Activated CD4-positive, alpha-beta T cell treated with anti-CD3 and anti-CD28 coated beads, Interleukin-2, amount 10 ng/mL, durations not matched to agents 7 days and 5 days (primary cell): ENCODE data around the gene ZNF518B. TPM values are rescaled to one million over a fixed set of nuclear protein-coding genes. Genes with fewer than 3 reads are reported as not detected.

Experiments used
- CTCF ChIA-PET: fragments of 350-600 bp; sonication (Branson Sonifier 250); formaldehyde crosslinking; loops from one replicate; lab custom pipeline; 2021; ENCODE audit warnings: antibody characterized with exemption; lab: Charles Lee
- POLR2A ChIA-PET: fragments of 350-600 bp; sonication (Branson Sonifier 250); formaldehyde crosslinking; loops from one replicate; lab custom pipeline; 2021; ENCODE audit warnings: antibody characterized with exemption; lab: Charles Lee
- DNase-seq: peaks from one replicate; pipeline ENCODE4 v3.0.0-alpha.2; 2020
- H3K27ac Mint-ChIP-seq: one replicate; pipeline ENCODE4 v1.8.0; 2021; ENCODE audit warnings: mild to moderate bottlenecking, moderate library complexity, mixed read lengths
- H3K27me3 Mint-ChIP-seq: one replicate; pipeline ENCODE4 v1.8.0; 2021; ENCODE audit warnings: mixed read lengths
- H3K36me3 Mint-ChIP-seq: one replicate; pipeline ENCODE4 v1.8.0; 2021; ENCODE audit warnings: low read depth, mixed read lengths
- H3K4me1 Mint-ChIP-seq: one replicate; pipeline ENCODE4 v1.8.0; 2021; ENCODE audit warnings: mixed read lengths
- H3K4me3 Mint-ChIP-seq: one replicate; pipeline ENCODE4 v1.8.0; 2021; ENCODE audit warnings: mild to moderate bottlenecking, moderate library complexity, mixed read lengths
- H3K9me3 Mint-ChIP-seq: one replicate; pipeline ENCODE4 v1.8.0; 2021; ENCODE audit warnings: mixed read lengths
- total RNA-seq, 2 experiments: library from RNA; stranded (reverse); gene quantifications; one replicate each; pipeline ENCODE4 v1.2.3, GENCODE V29; 2021

Gene ZNF518B
- total RNA-seq, 2 experiments from 2014 or later = 16.9 to 19.6 TPM

- H3K36me3 Mint-ChIP-seq = no peaks in the 10 kb centered on the region
- no peak overlapping the region for H3K27ac Mint-ChIP-seq
- ChIA-PET CTCF (interaction anchor here (2.2 to 2.9 kb wide), 2 partner anchors 10 to 18 kb away, joined by 5 to 10 read pairs; no protein-coding TSS in a partner anchor), POLR2A (no interaction called here)
- no peak for DNase-seq
- H3K27me3 Mint-ChIP-seq = peaks cover 4% of the 10 kb centered on the region
- no peak overlapping the region for H3K4me3 Mint-ChIP-seq
- H3K9me3 Mint-ChIP-seq = no peaks in the 10 kb centered on the region
- H3K4me1 Mint-ChIP-seq = no peaks in the 10 kb centered on the region
Measured at GRCh38 chr4:10478621-10479020, 21.4 kb upstream of the ZNF518B start.

DNA sequence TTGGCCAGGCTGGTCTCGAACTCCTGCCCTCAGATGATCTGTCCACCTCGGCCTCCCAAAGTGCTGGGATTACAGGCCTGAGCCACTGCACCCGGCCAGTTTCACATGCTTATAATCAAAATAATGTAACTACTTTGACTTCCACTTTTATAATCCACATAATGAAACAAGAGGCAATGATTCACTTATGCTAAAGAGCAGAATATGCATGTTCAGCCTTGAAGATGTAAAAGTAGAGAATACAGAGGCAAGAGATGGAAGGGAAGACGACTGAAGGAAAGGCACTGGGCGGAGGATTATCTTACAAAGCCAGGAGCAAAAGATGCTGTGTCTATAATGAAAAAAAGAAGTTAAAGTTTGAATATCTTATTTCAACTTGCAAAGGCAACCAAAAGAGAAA lies 13.3 kb upstream of the ZNF518B start:
- POLR2A ChIA-PET = no interaction called here
- DNase-seq = no peak
- H3K27me3 Mint-ChIP-seq = peaks cover 2% of the 10 kb centered on the region
- no peaks in the 10 kb centered on the region for H3K4me1 Mint-ChIP-seq
- H3K4me3 Mint-ChIP-seq = no peak overlapping the region
- H3K27ac Mint-ChIP-seq = no peak overlapping the region
- H3K9me3 Mint-ChIP-seq = no peaks in the 10 kb centered on the region
- H3K36me3 Mint-ChIP-seq = no peaks in the 10 kb centered on the region
- CTCF ChIA-PET = no interaction called here

- peaks cover 5% of the 10 kb centered on the region for H3K4me1 Mint-ChIP-seq
Measured at GRCh38 chr4:10466161-10466560, 8.9 kb upstream of the ZNF518B start.

DNA sequence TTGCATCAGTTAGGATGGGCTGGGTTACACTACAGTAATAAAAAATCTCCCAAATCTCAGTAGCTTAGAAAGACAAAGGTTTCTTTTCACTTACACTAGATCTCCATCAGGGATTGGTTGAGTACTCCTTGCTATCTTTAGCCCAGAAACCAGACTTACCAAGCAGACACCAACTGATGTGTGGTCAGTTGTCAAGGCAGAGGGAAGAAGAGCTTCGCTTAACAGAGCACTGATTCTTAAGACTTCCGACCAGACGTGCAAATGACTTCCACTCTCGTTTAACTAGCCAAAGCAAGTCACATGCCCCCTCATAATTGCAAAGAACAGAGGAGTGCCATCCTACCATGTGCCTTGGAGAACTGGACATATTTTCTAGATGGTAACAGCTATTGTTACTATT lies 5.7 kb upstream of the ZNF518B start:
- POLR2A ChIA-PET = no interaction called here
- H3K27ac Mint-ChIP-seq = no peak overlapping the region

More at GRCh38 chr4:10466161-10466560, 8.9 kb upstream of the ZNF518B start:
- ChIA-PET POLR2A (no interaction called here), CTCF (no interaction called here)
- H3K4me3 Mint-ChIP-seq = no peak overlapping the region
- peaks cover 4% of the 10 kb centered on the region for H3K9me3 Mint-ChIP-seq
- peaks cover 21% of the 10 kb centered on the region for H3K27me3 Mint-ChIP-seq
- no peak overlapping the region for H3K27ac Mint-ChIP-seq
- DNase-seq = no peak
- no peaks in the 10 kb centered on the region for H3K36me3 Mint-ChIP-seq

GRCh38 chr4:10461850-10462400 lies 4.7 kb upstream of the ZNF518B start:
- Mint-ChIP-seq H3K36me3 (no peaks in the 10 kb centered on the region), H3K4me3 (peak overlapping the region; percentile 62), H3K9me3 (peaks cover 4% of the 10 kb centered on the region), H3K27me3 (peaks cover 24% of the 10 kb centered on the region), H3K4me1 (peaks cover 19% of the 10 kb centered on the region), H3K27ac (no peak overlapping the region)
- POLR2A ChIA-PET = no interaction called here
- CTCF ChIA-PET = interaction anchor here (0.6 to 2.2 kb wide), 24 partner anchors 10 to 344 kb away, joined by 3 to 13 read pairs (median 6); no protein-coding TSS in a partner anchor
- DNase-seq = no peak

More for the DNA sequence above, 5.7 kb upstream of the ZNF518B start:
- Mint-ChIP-seq H3K9me3 (peaks cover 4% of the 10 kb centered on the region), H3K4me3 (no peak overlapping the region), H3K27me3 (peaks cover 24% of the 10 kb centered on the region), H3K36me3 (no peaks in the 10 kb centered on the region), H3K4me1 (peaks cover 15% of the 10 kb centered on the region)
- CTCF ChIA-PET = interaction anchor here (0.7 kb wide), 1 partner anchor 205 kb away, joined by 4 read pairs; no protein-coding TSS in a partner anchor
- DNase-seq = no peak

DNA sequence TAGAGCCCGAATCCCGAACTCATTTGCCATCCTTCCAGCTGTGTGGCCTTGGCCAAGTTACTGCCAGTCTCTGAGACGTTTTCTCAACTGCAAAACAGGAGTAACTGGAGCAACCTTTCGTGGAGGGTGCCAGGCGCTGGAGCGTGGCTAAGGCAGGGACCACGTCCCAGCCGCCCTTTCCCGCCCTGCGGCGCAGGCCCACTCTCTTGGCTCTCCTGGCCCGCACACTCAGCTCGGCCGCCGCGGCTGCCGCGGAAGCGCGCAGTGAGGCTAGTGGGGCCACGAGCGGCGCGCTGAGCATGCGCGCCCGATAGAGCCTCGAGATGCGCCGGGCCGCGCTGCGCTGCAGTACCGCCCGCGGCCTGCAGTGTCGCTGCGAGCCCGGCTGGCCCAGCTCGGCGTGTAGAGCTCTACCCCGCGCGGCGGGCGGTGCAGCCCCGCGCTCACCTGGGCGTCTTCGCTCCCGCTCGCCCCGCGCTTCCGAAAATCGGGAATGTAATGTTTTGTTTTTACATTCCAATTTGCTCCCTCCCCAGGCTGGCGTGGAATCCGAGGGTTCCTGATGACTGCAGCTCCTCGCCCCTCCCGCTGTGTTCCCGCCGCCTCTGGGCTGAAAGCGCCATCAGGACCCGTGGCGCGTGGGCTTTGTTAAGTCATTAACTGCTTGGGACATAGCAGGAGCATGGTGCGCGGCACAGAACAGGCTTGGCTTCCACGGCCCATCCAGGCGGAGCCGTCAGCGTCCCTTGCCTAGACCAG lies 4.0 kb upstream of the ZNF518B start:
- peaks cover 4% of the 10 kb centered on the region for H3K9me3 Mint-ChIP-seq
- ChIA-PET POLR2A (no interaction called here), CTCF (interaction anchor here (0.6 to 2.2 kb wide), 29 partner anchors 8 to 344 kb away, joined by 3 to 13 read pairs (median 5); no protein-coding TSS in a partner anchor)
- H3K27me3 Mint-ChIP-seq = peaks cover 24% of the 10 kb centered on the region
- DNase-seq = peak; percentile 71
- H3K4me3 Mint-ChIP-seq = peak overlapping the region; percentile 62
- H3K36me3 Mint-ChIP-seq = peaks cover 1% of the 10 kb centered on the region
- H3K4me1 Mint-ChIP-seq = peaks cover 22% of the 10 kb centered on the region
- no peak overlapping the region for H3K27ac Mint-ChIP-seq

DNA sequence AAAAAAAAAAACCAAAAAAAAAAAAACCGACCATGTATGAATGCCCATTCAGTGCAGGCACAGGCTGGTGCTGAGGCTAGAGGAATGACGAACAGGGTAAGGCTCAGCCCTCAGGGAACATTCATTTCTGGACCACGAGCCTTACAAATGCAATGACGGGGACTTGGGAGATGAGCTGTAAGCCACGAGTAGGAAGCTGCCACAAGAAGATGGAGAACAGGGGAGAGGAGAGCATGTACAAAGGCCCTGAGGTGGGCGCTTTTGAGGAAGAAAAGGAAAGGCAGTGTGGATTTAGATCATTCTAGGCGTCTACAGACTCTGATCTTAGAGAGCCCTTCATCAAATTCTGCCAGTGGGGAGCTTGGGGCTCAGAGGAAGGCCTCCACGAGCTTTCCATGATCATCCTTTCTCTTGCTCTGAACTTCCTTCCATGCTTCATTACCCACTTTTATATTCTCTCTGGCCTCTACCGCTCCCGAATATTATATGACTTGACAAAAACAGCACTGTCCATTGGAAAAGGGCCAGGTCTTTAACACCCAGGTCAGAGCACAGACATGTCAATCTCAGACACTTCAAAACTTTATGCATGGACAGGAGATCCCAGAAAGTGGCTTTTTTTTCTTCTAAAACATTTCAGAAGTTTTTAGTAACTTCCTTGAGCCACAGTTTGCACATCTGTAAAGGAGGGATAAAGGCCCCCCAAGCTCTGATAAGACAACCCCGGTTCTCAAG lies 3.3 kb upstream of the ZNF518B start:
- POLR2A ChIA-PET = no interaction called here
- Mint-ChIP-seq H3K9me3 (peaks cover 4% of the 10 kb centered on the region), H3K27me3 (peaks cover 24% of the 10 kb centered on the region), H3K4me3 (peak overlapping the region; percentile 21), H3K4me1 (peaks cover 27% of the 10 kb centered on the region), H3K36me3 (peaks cover 3% of the 10 kb centered on the region), H3K27ac (no peak overlapping the region)
- CTCF ChIA-PET = interaction anchor here (0.8 to 2.2 kb wide), 26 partner anchors 9 to 343 kb away, joined by 3 to 13 read pairs (median 6); no protein-coding TSS in a partner anchor
- DNase-seq = no peak

DNA sequence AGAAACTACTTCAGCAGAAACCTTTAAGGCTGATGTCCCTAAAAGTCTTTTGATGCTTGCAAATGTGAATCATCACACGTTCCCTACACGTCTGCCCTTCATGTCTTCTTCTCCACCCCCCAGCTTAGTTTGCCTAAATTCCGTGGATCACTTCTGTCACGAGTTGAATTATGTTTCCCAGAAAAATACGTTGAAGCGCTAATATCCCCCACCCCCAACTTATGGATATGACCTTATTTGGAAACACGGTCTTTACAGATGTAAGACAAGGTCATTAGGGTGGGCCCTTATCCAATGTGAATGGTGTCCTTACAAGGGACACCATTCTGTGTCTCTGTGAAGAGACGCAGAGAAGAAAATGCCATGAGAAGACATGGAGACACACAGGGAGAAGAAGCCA lies 2.1 kb upstream of the ZNF518B start:
- no peak overlapping the region for H3K4me3 Mint-ChIP-seq
- H3K4me1 Mint-ChIP-seq = peaks cover 33% of the 10 kb centered on the region
- H3K27me3 Mint-ChIP-seq = peaks cover 24% of the 10 kb centered on the region
- ChIA-PET CTCF (interaction anchor here (0.9 kb wide), 1 partner anchor 19 kb away, joined by 4 read pairs; no protein-coding TSS in a partner anchor), POLR2A (no interaction called here)
- DNase-seq = no peak
- peaks cover 2% of the 10 kb centered on the region for H3K9me3 Mint-ChIP-seq
- peaks cover 12% of the 10 kb centered on the region for H3K36me3 Mint-ChIP-seq
- H3K27ac Mint-ChIP-seq = no peak overlapping the region

DNA sequence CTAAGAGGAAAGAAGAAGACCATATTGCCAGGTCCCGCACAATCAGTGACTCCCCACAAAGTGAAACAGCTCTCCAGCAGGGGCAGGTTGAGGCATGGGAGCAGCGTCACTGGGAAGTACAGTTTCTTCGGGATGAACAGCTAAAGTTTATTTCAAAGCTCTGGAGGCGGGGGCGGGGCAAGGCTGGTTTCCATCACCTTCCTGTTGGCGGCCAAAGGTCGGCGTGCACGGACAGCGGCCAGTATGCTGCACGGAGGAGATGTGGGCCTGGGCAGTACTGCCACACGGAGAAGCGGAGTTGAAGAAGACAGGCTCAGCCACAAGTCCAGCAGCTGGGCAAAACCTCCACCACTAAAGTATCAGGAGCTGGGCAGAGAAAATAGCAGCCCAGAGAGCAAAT lies 951 bp upstream of the ZNF518B start:
- Mint-ChIP-seq H3K9me3 (peaks cover 4% of the 10 kb centered on the region), H3K4me1 (peaks cover 33% of the 10 kb centered on the region), H3K36me3 (peaks cover 21% of the 10 kb centered on the region), H3K4me3 (peak overlapping the region; percentile 60), H3K27me3 (peaks cover 22% of the 10 kb centered on the region), H3K27ac (peak overlapping the region; percentile 51)
- ChIA-PET CTCF (interaction anchor here (1.1 to 1.5 kb wide), 4 partner anchors 36 to 341 kb away, joined by 3 to 4 read pairs (median 3); no protein-coding TSS in a partner anchor), POLR2A (no interaction called here)
- DNase-seq = no peak

- Mint-ChIP-seq H3K36me3 (peaks cover 36% of the 10 kb centered on the region), H3K9me3 (peaks cover 6% of the 10 kb centered on the region), H3K27ac (peak overlapping the region; percentile 88), H3K4me1 (peaks cover 32% of the 10 kb centered on the region), H3K27me3 (peaks cover 7% of the 10 kb centered on the region), H3K4me3 (peak overlapping the region; percentile 79)
- ChIA-PET CTCF (interaction anchor here (0.8 to 1.5 kb wide), 4 partner anchors 16 to 297 kb away, joined by 3 to 4 read pairs (median 4); no protein-coding TSS in a partner anchor), POLR2A (no interaction called here)
- DNase-seq = peak; percentile 67
Measured at GRCh38 chr4:10456595-10457254, 501 bp downstream of the ZNF518B start.

GRCh38 chr4:10456260-10456594 lies 999 bp downstream of the ZNF518B start:
- Mint-ChIP-seq H3K36me3 (peaks cover 38% of the 10 kb centered on the region), H3K27me3 (peaks cover 5% of the 10 kb centered on the region), H3K27ac (peak overlapping the region; percentile 88), H3K4me3 (peak overlapping the region; percentile 79), H3K9me3 (peaks cover 8% of the 10 kb centered on the region), H3K4me1 (peaks cover 28% of the 10 kb centered on the region)
- POLR2A ChIA-PET = no interaction called here
- CTCF ChIA-PET = interaction anchor here (0.8 to 1.2 kb wide), 3 partner anchors 16 to 297 kb away, joined by 3 to 4 read pairs (median 3); no protein-coding TSS in a partner anchor
- DNase-seq = no peak

DNA sequence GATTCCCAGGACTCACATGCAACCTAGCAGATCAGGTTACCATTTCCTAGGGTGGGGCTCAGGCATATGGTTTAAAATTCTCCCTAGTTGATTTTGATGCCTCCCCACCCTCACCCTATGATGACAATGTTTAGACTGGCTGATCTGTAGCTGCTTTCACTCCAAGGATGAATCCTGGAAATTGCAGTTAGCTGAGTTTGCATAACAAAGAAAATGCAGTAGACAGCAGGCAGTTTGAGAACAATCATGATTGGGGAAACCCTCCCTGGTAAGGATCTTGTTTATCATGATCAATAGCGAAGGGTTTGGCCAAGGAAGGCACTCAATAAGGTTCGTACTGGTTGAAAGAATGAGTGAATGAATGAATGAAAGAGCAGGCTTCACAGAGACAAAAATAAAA lies 2.1 kb downstream of the ZNF518B start:
- peaks cover 47% of the 10 kb centered on the region for H3K36me3 Mint-ChIP-seq
- H3K9me3 Mint-ChIP-seq = peaks cover 8% of the 10 kb centered on the region
- ChIA-PET CTCF (no interaction called here), POLR2A (no interaction called here)
- peaks cover 20% of the 10 kb centered on the region for H3K4me1 Mint-ChIP-seq
- H3K27me3 Mint-ChIP-seq = peaks cover 5% of the 10 kb centered on the region
- H3K27ac Mint-ChIP-seq = no peak overlapping the region
- H3K4me3 Mint-ChIP-seq = no peak overlapping the region
- DNase-seq = no peak
